Body of pancreas (tissue), 4 donors: ENCODE data around the gene HIVEP2.

ENCODE experiments used
- POLR2A ChIP-seq, 3 donors: fragments of 450-650 bp; IDR thresholded peaks; one replicate each; pipeline ENCODE4 v1.6.1; 2016; ENCODE audit warnings: antibody characterized with exemption in 3 of 3, mild to moderate bottlenecking in 2 of 3
- TF ChIP-seq, protein P1 (sequence below), 7 experiments: fragments of 450-650 bp in 4 of 7; fragments of 200-600 bp in 3 of 7; sonication (generic) in 3 of 7; IDR thresholded peaks; one replicate each; pipeline ENCODE4 v1.5.1; 2016 to 2019; ENCODE audit warnings: antibody characterized with exemption in 7 of 7

DNA sequence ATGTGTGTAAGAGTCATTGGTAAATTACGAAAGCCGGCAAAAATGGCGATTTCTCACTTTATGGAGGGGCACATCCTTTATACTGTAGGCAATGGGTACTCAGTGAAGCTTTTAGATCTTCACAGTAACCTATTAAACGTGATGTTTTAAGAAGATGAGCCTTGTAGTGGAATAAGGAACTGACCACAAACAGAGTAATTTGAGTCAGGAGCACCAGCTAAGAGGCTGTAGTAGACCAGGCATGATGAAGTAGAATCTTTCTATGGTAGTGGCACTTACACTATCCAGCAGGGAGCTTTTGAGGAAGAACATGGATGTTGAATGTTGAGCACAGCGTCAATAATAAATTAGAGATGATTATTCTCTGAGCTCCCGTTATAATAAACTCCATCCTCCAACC lies 65.9 kb downstream of the HIVEP2 start:
- TF ChIP-seq, protein P1, sequence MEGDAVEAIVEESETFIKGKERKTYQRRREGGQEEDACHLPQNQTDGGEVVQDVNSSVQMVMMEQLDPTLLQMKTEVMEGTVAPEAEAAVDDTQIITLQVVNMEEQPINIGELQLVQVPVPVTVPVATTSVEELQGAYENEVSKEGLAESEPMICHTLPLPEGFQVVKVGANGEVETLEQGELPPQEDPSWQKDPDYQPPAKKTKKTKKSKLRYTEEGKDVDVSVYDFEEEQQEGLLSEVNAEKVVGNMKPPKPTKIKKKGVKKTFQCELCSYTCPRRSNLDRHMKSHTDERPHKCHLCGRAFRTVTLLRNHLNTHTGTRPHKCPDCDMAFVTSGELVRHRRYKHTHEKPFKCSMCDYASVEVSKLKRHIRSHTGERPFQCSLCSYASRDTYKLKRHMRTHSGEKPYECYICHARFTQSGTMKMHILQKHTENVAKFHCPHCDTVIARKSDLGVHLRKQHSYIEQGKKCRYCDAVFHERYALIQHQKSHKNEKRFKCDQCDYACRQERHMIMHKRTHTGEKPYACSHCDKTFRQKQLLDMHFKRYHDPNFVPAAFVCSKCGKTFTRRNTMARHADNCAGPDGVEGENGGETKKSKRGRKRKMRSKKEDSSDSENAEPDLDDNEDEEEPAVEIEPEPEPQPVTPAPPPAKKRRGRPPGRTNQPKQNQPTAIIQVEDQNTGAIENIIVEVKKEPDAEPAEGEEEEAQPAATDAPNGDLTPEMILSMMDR (IDR thresholded peaks at IDR 0.05) = no peak
- TF ChIP-seq POLR2A (IDR thresholded peaks at IDR 0.05) = no peak
